Measurements from ENCODE around the gene STK17A.

DNA sequence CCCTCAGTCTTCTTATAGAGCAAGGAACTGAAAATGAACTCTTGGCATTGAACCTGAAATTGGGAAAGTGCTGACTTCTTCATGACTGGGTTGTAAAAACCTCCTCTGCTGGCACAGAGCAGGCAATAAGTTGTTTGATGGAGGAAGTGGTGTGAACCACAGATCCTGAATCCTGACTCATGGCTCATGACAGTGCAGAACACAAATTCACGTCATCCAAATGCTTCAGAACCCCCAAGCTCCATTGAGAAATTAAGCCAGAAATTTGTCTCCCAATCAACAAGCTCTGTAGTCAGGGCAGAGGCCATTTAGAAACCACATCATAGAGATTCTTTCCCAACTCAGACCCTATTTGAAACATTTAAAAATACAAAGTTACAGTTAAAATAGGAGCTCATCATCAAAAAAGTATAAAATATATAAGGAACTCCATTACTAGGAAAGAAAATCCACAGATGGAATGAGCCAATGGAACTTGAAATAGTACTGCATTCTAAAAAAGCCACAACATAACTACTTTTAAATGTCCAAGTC lies 10.3 kb upstream of the STK17A start:
- TF ChIP-seq, protein P1, sequence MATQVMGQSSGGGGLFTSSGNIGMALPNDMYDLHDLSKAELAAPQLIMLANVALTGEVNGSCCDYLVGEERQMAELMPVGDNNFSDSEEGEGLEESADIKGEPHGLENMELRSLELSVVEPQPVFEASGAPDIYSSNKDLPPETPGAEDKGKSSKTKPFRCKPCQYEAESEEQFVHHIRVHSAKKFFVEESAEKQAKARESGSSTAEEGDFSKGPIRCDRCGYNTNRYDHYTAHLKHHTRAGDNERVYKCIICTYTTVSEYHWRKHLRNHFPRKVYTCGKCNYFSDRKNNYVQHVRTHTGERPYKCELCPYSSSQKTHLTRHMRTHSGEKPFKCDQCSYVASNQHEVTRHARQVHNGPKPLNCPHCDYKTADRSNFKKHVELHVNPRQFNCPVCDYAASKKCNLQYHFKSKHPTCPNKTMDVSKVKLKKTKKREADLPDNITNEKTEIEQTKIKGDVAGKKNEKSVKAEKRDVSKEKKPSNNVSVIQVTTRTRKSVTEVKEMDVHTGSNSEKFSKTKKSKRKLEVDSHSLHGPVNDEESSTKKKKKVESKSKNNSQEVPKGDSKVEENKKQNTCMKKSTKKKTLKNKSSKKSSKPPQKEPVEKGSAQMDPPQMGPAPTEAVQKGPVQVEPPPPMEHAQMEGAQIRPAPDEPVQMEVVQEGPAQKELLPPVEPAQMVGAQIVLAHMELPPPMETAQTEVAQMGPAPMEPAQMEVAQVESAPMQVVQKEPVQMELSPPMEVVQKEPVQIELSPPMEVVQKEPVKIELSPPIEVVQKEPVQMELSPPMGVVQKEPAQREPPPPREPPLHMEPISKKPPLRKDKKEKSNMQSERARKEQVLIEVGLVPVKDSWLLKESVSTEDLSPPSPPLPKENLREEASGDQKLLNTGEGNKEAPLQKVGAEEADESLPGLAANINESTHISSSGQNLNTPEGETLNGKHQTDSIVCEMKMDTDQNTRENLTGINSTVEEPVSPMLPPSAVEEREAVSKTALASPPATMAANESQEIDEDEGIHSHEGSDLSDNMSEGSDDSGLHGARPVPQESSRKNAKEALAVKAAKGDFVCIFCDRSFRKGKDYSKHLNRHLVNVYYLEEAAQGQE (IDR thresholded peaks at IDR 0.05; ENCODE audit: insufficient read depth in 1 of 2, low read depth in 2 of 2, low read length in 2 of 2): no peak
- TF ChIP-seq FOXP2 (optimal IDR thresholded peaks at IDR 0.05; ENCODE audit: borderline replicate concordance, extremely low read depth, extremely low read length, insufficient read depth) (no peak), TAF1 (IDR thresholded peaks at IDR 0.05; ENCODE audit: borderline replicate concordance, insufficient read depth, low read length) (no peak)
